SK-N-SH (cell line): ENCODE results near the gene CDX1. TPM values are rescaled to one million over a fixed set of nuclear protein-coding genes. Genes with fewer than 3 reads are reported as not detected.
A peak's percentile ranks its signal among the peaks of the same experiment; 100 is the strongest.

Source experiments
- CTCF ChIA-PET: fragments of 300-600, 350-600 bp; formaldehyde crosslinking; extraction: SDS; loops from one replicate; lab custom pipeline; 2021; lab: Yijun Ruan, JAX
- POLR2A ChIA-PET: fragments of 350-600 bp; sonication (Branson Sonifier 250); formaldehyde crosslinking; extraction: SDS; loops from one replicate; lab custom pipeline; 2020; ENCODE audit warnings: antibody characterized with exemption, inconsistent platforms; lab: Yijun Ruan, JAX
- DNase-seq: peaks from one replicate; pipeline ENCODE4 v3.0.0; 2012
- H2AFZ ChIP-seq: fragments of 200-600 bp; sonication (generic); 2 replicates; pipeline ENCODE4 v1.8.1; 2016; ENCODE audit warnings: antibody characterized with exemption, mild to moderate bottlenecking, low read depth
- H3F3A ChIP-seq: fragments of 200-600 bp; sonication (generic); replicated peaks from 2 replicates; pipeline ENCODE3; 2016; ENCODE audit warnings: antibody characterized with exemption, mild to moderate bottlenecking; ENCODE audit not compliant: insufficient read depth
- H3K27ac ChIP-seq, 2 experiments: fragments of 200-500 bp in 1 of 2; fragments of 200-600 bp in 1 of 2; sonication (Bioruptor generic) in 1 of 2; sonication (generic), shearing (Covaris generic) in 1 of 2; 2 replicates each; pipeline versions ENCODE4 v1.5.1 to v1.6.1; 2014 to 2016; ENCODE audit warnings: low read depth in 2 of 2, inconsistent platforms in 1 of 2, low read length in 1 of 2, mild to moderate bottlenecking in 1 of 2, mixed read lengths in 1 of 2
- H3K27me3 ChIP-seq: fragments of 200-600 bp; sonication (generic), shearing (Covaris generic); 2 replicates; pipeline ENCODE4 v1.6.1; 2016; ENCODE audit warnings: mixed run types; ENCODE audit not compliant: insufficient read depth
- H3K36me3 ChIP-seq, 2 experiments: fragments of 200-500 bp in 1 of 2; fragments of 200-600 bp in 1 of 2; sonication (Bioruptor generic) in 1 of 2; sonication (generic) in 1 of 2; replicated peaks in 1 of 2; 2 replicates each; pipeline versions ENCODE3 to v1.5.1; 2014 to 2016; ENCODE audit warnings: low read length in 1 of 2, mild to moderate bottlenecking in 1 of 2; ENCODE audit not compliant: insufficient read depth in 2 of 2, control insufficient read depth in 1 of 2
- H3K4me1 ChIP-seq, 2 experiments: fragments of 200-500 bp in 1 of 2; fragments of 200-600 bp in 1 of 2; sonication (Bioruptor generic) in 1 of 2; sonication (generic), shearing (Covaris generic) in 1 of 2; 2 replicates each; pipeline versions ENCODE4 v1.5.1 to v1.6.1; 2014 to 2016; ENCODE audit warnings: low read depth in 1 of 2, low read length in 1 of 2, mixed run types in 1 of 2; ENCODE audit not compliant: insufficient read depth in 2 of 2, control insufficient read depth in 1 of 2
- H3K4me2 ChIP-seq: fragments of 200-600 bp; sonication (generic), shearing (Covaris generic); 2 replicates; pipeline ENCODE4 v1.6.1; 2017; ENCODE audit warnings: mixed run types
- H3K4me3 ChIP-seq, 2 experiments: fragments of 200-500 bp in 1 of 2; fragments of 200-600 bp in 1 of 2; sonication (Bioruptor generic) in 1 of 2; sonication (generic), shearing (Covaris generic) in 1 of 2; 2 replicates each; pipeline versions ENCODE4 v1.5.1 to v1.8.1; 2014 to 2016; ENCODE audit warnings: low read depth in 2 of 2, inconsistent platforms in 1 of 2, low read length in 1 of 2, mild to moderate bottlenecking in 1 of 2, mixed read lengths in 1 of 2, moderate library complexity in 1 of 2
- H3K79me2 ChIP-seq: fragments of 200-600 bp; sonication (generic); 2 replicates; pipeline ENCODE4 v1.8.1; 2017; ENCODE audit warnings: mild to moderate bottlenecking; ENCODE audit not compliant: insufficient read depth
- H3K9ac ChIP-seq: fragments of 200-600 bp; sonication (generic); 2 replicates; pipeline ENCODE4 v1.6.1; 2017; ENCODE audit warnings: mixed run types
- H3K9me2 ChIP-seq: fragments of 200-600 bp; sonication (generic); 2 replicates; pipeline ENCODE4 v1.6.1; 2017; ENCODE audit warnings: mixed run types
- H3K9me3 ChIP-seq: fragments of 200-600 bp; sonication (generic); 2 replicates; pipeline ENCODE4 v1.6.1; 2017; ENCODE audit warnings: mixed run types, mild to moderate bottlenecking, moderate library complexity
- H4K20me1 ChIP-seq: fragments of 200-600 bp; sonication (generic); 2 replicates; pipeline ENCODE4 v1.6.1; 2017; ENCODE audit warnings: mild to moderate bottlenecking, mixed run types; ENCODE audit not compliant: insufficient read depth
- CHD2 ChIP-seq: fragments of 150-350 bp; IDR thresholded peaks from 2 replicates; pipeline ENCODE4 v1.6.1; 2018; ENCODE audit warnings: low read length; ENCODE audit not compliant: partially characterized antibody
- CTCF ChIP-seq: fragments of 200-600 bp; sonication (generic); IDR thresholded peaks from 2 replicates; pipeline ENCODE4 v1.6.1; 2017; ENCODE audit warnings: antibody characterized with exemption, mild to moderate bottlenecking, moderate library complexity
- ELF1 ChIP-seq: IDR thresholded peaks from 2 replicates; pipeline ENCODE4 v1.4.0; 2012
- EZH2phosphoT487 ChIP-seq: fragments of 200-600 bp; sonication (generic); IDR thresholded peaks from 2 replicates; pipeline ENCODE4 v1.6.1; 2017; ENCODE audit warnings: low read depth, mixed run types, mild to moderate bottlenecking, antibody characterized with exemption, moderate library complexity, borderline replicate concordance
- FOSL2 ChIP-seq: IDR thresholded peaks from 2 replicates; pipeline ENCODE4 v1.4.0; 2012; ENCODE audit warnings: low read depth, mild to moderate bottlenecking, moderate library complexity, borderline replicate concordance
- FOXJ3 ChIP-seq: sonication (generic); formaldehyde crosslinking; IDR thresholded peaks from 2 replicates; pipeline ENCODE4 v1.5.1; 2020; ENCODE audit warnings: mild to moderate bottlenecking, missing genetic modification reagents
- GABPA ChIP-seq: IDR thresholded peaks from 2 replicates; pipeline ENCODE4 v1.4.0; 2012; ENCODE audit warnings: low read depth, mild to moderate bottlenecking
- GATA2 ChIP-seq: sonication (generic); formaldehyde crosslinking; IDR thresholded peaks from 2 replicates; pipeline ENCODE4 v1.5.0; 2020; ENCODE audit warnings: mild to moderate bottlenecking, missing genetic modification reagents
- JUND ChIP-seq: IDR thresholded peaks from 2 replicates; pipeline ENCODE4 v1.4.0; 2012
- MEF2A ChIP-seq: IDR thresholded peaks from 2 replicates; pipeline ENCODE4 v1.4.0; 2012; ENCODE audit warnings: low read depth, borderline replicate concordance
- NFIC ChIP-seq: IDR thresholded peaks from 2 replicates; pipeline ENCODE4 v1.4.0; 2012; ENCODE audit warnings: borderline replicate concordance
- RAD21 ChIP-seq: IDR thresholded peaks from 2 replicates; pipeline ENCODE4 v1.6.1; 2012; ENCODE audit warnings: mild to moderate bottlenecking, low read length
- SIN3A ChIP-seq: IDR thresholded peaks from 2 replicates; pipeline ENCODE4 v1.6.1; 2012; ENCODE audit warnings: low read depth, mild to moderate bottlenecking, low read length, moderate library complexity, borderline replicate concordance
- TCF12 ChIP-seq: IDR thresholded peaks from 2 replicates; pipeline ENCODE4 v1.4.0; 2012
- TEAD4 ChIP-seq: IDR thresholded peaks from 2 replicates; pipeline ENCODE4 v1.4.0; 2012; ENCODE audit warnings: mild to moderate bottlenecking, borderline replicate concordance; ENCODE audit not compliant: insufficient read depth
- USF1 ChIP-seq: IDR thresholded peaks from 2 replicates; pipeline ENCODE4 v1.4.0; 2012; ENCODE audit warnings: low read depth, borderline replicate concordance
- YY1 ChIP-seq: IDR thresholded peaks from 2 replicates; pipeline ENCODE4 v1.4.0; 2012; ENCODE audit warnings: low read depth, mild to moderate bottlenecking
- ZBTB33 ChIP-seq: IDR thresholded peaks from 2 replicates; pipeline ENCODE4 v1.4.0; 2012; ENCODE audit warnings: low read depth, borderline replicate concordance
- WGBS: methylation state at CpG from one replicate; pipeline ENCODE4 v1.1.6; 2017; ENCODE audit warnings: low lambda C conversion rate; 5-methylcytosine and 5-hydroxymethylcytosine counted together
- polyA plus RNA-seq, 3 experiments: library from polyadenylated mRNA; depleted of rRNA; stranded (reverse); fragments of >200 nt; gene quantifications; 2 replicates each; pipeline ENCODE4 v1.2.3, GENCODE V29; 2012
- TF ChIP-seq, protein P1 (sequence below): fragments of 150-350 bp; IDR thresholded peaks from 2 replicates; pipeline ENCODE4 v1.6.1; 2017; ENCODE audit warnings: antibody characterized with exemption, low read length, low read depth, borderline replicate concordance
- TF ChIP-seq, protein P2 (sequence below): IDR thresholded peaks from 2 replicates; pipeline ENCODE4 v1.4.0; 2012; ENCODE audit warnings: low read depth

Gene CDX1
- polyA plus RNA-seq, 1 of the 3 experiments (the other 2 are of a cell fraction): 0.23 TPM

DNA sequence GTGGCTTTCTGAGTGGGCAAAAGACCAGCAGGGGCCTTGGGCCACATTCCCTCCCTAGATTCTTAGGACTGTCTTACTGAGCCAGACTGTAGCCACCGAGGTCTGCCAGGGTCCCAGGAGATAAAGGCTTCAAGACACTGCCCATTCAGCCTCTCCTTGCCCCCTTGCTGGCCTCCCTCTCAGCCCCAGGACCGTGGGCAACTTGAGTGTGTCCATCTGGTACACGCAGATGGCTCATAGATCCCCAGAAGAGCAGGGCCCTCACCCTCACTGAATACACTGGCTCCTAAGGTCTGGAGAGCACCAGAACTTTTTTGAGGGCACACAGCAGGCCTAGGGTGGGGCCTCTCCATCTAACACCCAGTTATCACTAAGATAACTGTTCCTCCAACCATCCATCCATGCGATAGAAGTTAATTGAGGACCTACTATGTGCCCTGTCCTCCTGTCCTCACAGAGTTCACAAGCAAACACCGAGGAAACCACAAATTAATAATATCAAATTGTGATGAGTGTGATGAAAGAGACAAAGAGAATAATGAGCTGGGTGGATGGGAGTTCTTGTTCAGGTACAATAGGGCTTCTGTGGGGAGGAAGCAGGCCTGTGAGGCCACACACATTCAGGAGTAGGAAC is 6.0 kb upstream of the CDX1 start:
- Histone ChIP-seq H3K27me3 (no peaks in the 10 kb centered on the region), H3K36me3 (no peaks in the 10 kb centered on the region), H3K4me2 (no peak overlapping the region), H3K9ac (no peak overlapping the region), H4K20me1 (no peaks in the 10 kb centered on the region), H3K4me1 (peaks cover 31 to 63% of the 10 kb centered on the region in 2 experiments), H3K4me3 (no peak overlapping the region), H3K9me2 (no peaks in the 10 kb centered on the region), H3K27ac (peak overlapping the region; percentile 94 to 96; a peak in 3 of 4 replicates), H3K9me3 (no peaks in the 10 kb centered on the region), H2AFZ (no peak overlapping the region; the same call in 1 of the 2 replicates), H3K79me2 (no peaks in the 10 kb centered on the region), H3F3A (peaks cover 19% of the 10 kb centered on the region)
- 69% methylated on average over 4 of the region's 5 CpGs for WGBS
- ChIA-PET POLR2A (no interaction called here), CTCF (interaction anchor here (0.7 to 0.9 kb wide), 5 partner anchors 15 to 59 kb away, joined by 3 to 5 read pairs (median 3); no protein-coding TSS in a partner anchor)
- no peak for DNase-seq
- no peak for TF ChIP-seq GATA2 (CRISPR knock-in tag)
- no peak for TF ChIP-seq CHD2
- no peak for TF ChIP-seq ELF1
- no peak for TF ChIP-seq TEAD4
- no peak for TF ChIP-seq TCF12
- no peak for TF ChIP-seq FOXJ3 (CRISPR knock-in tag)
- TF ChIP-seq RAD21: no peak
- TF ChIP-seq, protein P1, sequence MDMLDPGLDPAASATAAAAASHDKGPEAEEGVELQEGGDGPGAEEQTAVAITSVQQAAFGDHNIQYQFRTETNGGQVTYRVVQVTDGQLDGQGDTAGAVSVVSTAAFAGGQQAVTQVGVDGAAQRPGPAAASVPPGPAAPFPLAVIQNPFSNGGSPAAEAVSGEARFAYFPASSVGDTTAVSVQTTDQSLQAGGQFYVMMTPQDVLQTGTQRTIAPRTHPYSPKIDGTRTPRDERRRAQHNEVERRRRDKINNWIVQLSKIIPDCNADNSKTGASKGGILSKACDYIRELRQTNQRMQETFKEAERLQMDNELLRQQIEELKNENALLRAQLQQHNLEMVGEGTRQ: no peak
- no peak for TF ChIP-seq SIN3A
- TF ChIP-seq GABPA: no peak
- no peak for TF ChIP-seq CTCF
- TF ChIP-seq MEF2A: no peak
- TF ChIP-seq USF1: no peak
- TF ChIP-seq, protein P2, sequence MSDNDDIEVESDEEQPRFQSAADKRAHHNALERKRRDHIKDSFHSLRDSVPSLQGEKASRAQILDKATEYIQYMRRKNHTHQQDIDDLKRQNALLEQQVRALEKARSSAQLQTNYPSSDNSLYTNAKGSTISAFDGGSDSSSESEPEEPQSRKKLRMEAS: no peak
- TF ChIP-seq YY1: no peak
- no peak for TF ChIP-seq ZBTB33
- TF ChIP-seq JUND: no peak
- TF ChIP-seq EZH2phosphoT487: no peak
- no peak for TF ChIP-seq FOSL2
- TF ChIP-seq NFIC: no peak
